Activated naive CD8-positive, alpha-beta T cell treated with anti-CD3 and anti-CD28 coated beads, Interleukin-2, amount 10 ng/mL, durations not matched to agents 7 days and 5 days (primary cell): ENCODE data around the gene AGTRAP. TPM values are rescaled to one million over a fixed set of nuclear protein-coding genes. Genes with fewer than 3 reads are reported as not detected.

ENCODE experiments used
- ATAC-seq: fragments of 150-1000 bp; cut with Tn5 transposase; one replicate; pipeline ENCODE4 v1.10.0; 2021; ENCODE audit warnings: low read depth, moderate library complexity
- POLR2A ChIA-PET: fragments of 350-600 bp; sonication (Branson Sonifier 250); formaldehyde crosslinking; loops from one replicate; lab custom pipeline; 2021; ENCODE audit warnings: antibody characterized with exemption; lab: Charles Lee
- DNase-seq: peaks from one replicate; pipeline ENCODE4 v3.0.0; 2021
- H3K27ac Mint-ChIP-seq: one replicate; pipeline ENCODE4 v1.8.0; 2022; ENCODE audit warnings: mild to moderate bottlenecking, mixed read lengths
- H3K27me3 Mint-ChIP-seq: one replicate; pipeline ENCODE4 v1.8.0; 2022; ENCODE audit warnings: mild to moderate bottlenecking, moderate library complexity, mixed read lengths
- H3K36me3 Mint-ChIP-seq: one replicate; pipeline ENCODE4 v1.8.0; 2021; ENCODE audit warnings: mild to moderate bottlenecking, mixed read lengths
- H3K4me1 Mint-ChIP-seq: one replicate; pipeline ENCODE4 v1.8.0; 2021; ENCODE audit warnings: mixed read lengths
- H3K4me3 Mint-ChIP-seq: one replicate; pipeline ENCODE4 v1.8.0; 2022; ENCODE audit warnings: mild to moderate bottlenecking, moderate library complexity, mixed read lengths
- H3K9me3 Mint-ChIP-seq: one replicate; pipeline ENCODE4 v1.8.0; 2021; ENCODE audit warnings: mixed read lengths
- total RNA-seq, 2 experiments: library from RNA; stranded (reverse); gene quantifications; one replicate each; pipeline ENCODE4 v1.2.3, GENCODE V29; 2021

AGTRAP gene
- total RNA-seq, 2 experiments from 2014 or later: 53.8 to 56.4 TPM

- Mint-ChIP-seq H3K4me3 (no peak overlapping the region), H3K27ac (no peak overlapping the region), H3K36me3 (no peaks in the 10 kb centered on the region), H3K4me1 (no peaks in the 10 kb centered on the region), H3K9me3 (no peaks in the 10 kb centered on the region), H3K27me3 (peaks cover 4% of the 10 kb centered on the region)
- POLR2A ChIA-PET: interaction anchor here (0.6 kb wide), 1 partner anchor 364 kb away, joined by 4 read pairs; no protein-coding TSS in a partner anchor
- no peak for ATAC-seq
- no peak for DNase-seq
These were observed 42.4 kb downstream of the AGTRAP start for GRCh38 chr1:11778336-11778735.

GRCh38 chr1:11778844-11779623 lies 43.1 kb downstream of the AGTRAP start:
- H3K36me3 Mint-ChIP-seq: no peaks in the 10 kb centered on the region
- no peak for ATAC-seq
- H3K9me3 Mint-ChIP-seq: no peaks in the 10 kb centered on the region
- H3K4me1 Mint-ChIP-seq: no peaks in the 10 kb centered on the region
- H3K27ac Mint-ChIP-seq: no peak overlapping the region
- DNase-seq: no peak
- no peak overlapping the region for H3K4me3 Mint-ChIP-seq
- H3K27me3 Mint-ChIP-seq: peaks cover 4% of the 10 kb centered on the region
- POLR2A ChIA-PET: no interaction called here

- POLR2A ChIA-PET: no interaction called here
- no peak for DNase-seq
- H3K36me3 Mint-ChIP-seq: no peaks in the 10 kb centered on the region
- no peak overlapping the region for H3K4me3 Mint-ChIP-seq
- H3K27ac Mint-ChIP-seq: no peak overlapping the region
- peaks cover 4% of the 10 kb centered on the region for H3K27me3 Mint-ChIP-seq
- ATAC-seq: no peak
- no peaks in the 10 kb centered on the region for H3K9me3 Mint-ChIP-seq
- H3K4me1 Mint-ChIP-seq: no peaks in the 10 kb centered on the region
These were observed 43.9 kb downstream of the AGTRAP start for GRCh38 chr1:11779715-11780379.

GRCh38 chr1:11780380-11781147 lies 44.6 kb downstream of the AGTRAP start:
- no peaks in the 10 kb centered on the region for H3K9me3 Mint-ChIP-seq
- ATAC-seq (no peak), DNase-seq (no peak)
- H3K4me3 Mint-ChIP-seq: no peak overlapping the region
- H3K27ac Mint-ChIP-seq: peak overlapping the region; percentile 73
- H3K27me3 Mint-ChIP-seq: peaks cover 4% of the 10 kb centered on the region
- POLR2A ChIA-PET: interaction anchor here (1.6 kb wide), 1 partner anchor 23 kb away, joined by 3 read pairs; no protein-coding TSS in a partner anchor
- no peaks in the 10 kb centered on the region for H3K4me1 Mint-ChIP-seq
- H3K36me3 Mint-ChIP-seq: no peaks in the 10 kb centered on the region

- no peak overlapping the region for H3K4me3 Mint-ChIP-seq
- no peaks in the 10 kb centered on the region for H3K4me1 Mint-ChIP-seq
- no peak for ATAC-seq
- peaks cover 4% of the 10 kb centered on the region for H3K27me3 Mint-ChIP-seq
- H3K36me3 Mint-ChIP-seq: no peaks in the 10 kb centered on the region
- no peak for DNase-seq
- H3K27ac Mint-ChIP-seq: no peak overlapping the region
- no peaks in the 10 kb centered on the region for H3K9me3 Mint-ChIP-seq
- POLR2A ChIA-PET: interaction anchor here (1.6 kb wide), 1 partner anchor 22 kb away, joined by 3 read pairs; no protein-coding TSS in a partner anchor
These were observed 45.4 kb downstream of the AGTRAP start for GRCh38 chr1:11781297-11781696.

GRCh38 chr1:11782127-11782708 lies 46.3 kb downstream of the AGTRAP start:
- ATAC-seq (no peak), DNase-seq (no peak)
- no peak overlapping the region for H3K27ac Mint-ChIP-seq
- peaks cover 2% of the 10 kb centered on the region for H3K27me3 Mint-ChIP-seq
- no peak overlapping the region for H3K4me3 Mint-ChIP-seq
- no peaks in the 10 kb centered on the region for H3K9me3 Mint-ChIP-seq
- POLR2A ChIA-PET: interaction anchor here (0.7 kb wide), 1 partner anchor 24 kb away, joined by 3 read pairs; no protein-coding TSS in a partner anchor
- H3K36me3 Mint-ChIP-seq: no peaks in the 10 kb centered on the region
- no peaks in the 10 kb centered on the region for H3K4me1 Mint-ChIP-seq

- Mint-ChIP-seq H3K27me3 (peaks cover 2% of the 10 kb centered on the region), H3K27ac (no peak overlapping the region), H3K4me1 (no peaks in the 10 kb centered on the region), H3K36me3 (no peaks in the 10 kb centered on the region), H3K4me3 (no peak overlapping the region), H3K9me3 (no peaks in the 10 kb centered on the region)
- DNase-seq: no peak
- POLR2A ChIA-PET: interaction anchor here (0.9 kb wide), 1 partner anchor 20 kb away, joined by 5 read pairs; no protein-coding TSS in a partner anchor
- ATAC-seq: no peak
These were observed 47.6 kb downstream of the AGTRAP start for GRCh38 chr1:11783556-11783955.

- Mint-ChIP-seq H3K4me1 (no peaks in the 10 kb centered on the region), H3K27ac (no peak overlapping the region), H3K9me3 (no peaks in the 10 kb centered on the region), H3K4me3 (no peak overlapping the region), H3K36me3 (no peaks in the 10 kb centered on the region), H3K27me3 (peaks cover 2% of the 10 kb centered on the region)
- POLR2A ChIA-PET: interaction anchor here (0.9 kb wide), 1 partner anchor 19 kb away, joined by 5 read pairs; no protein-coding TSS in a partner anchor
- ATAC-seq: peak; percentile 20
- DNase-seq: no peak
These were observed 48.5 kb downstream of the AGTRAP start for GRCh38 chr1:11784256-11784992.

GRCh38 chr1:11784993-11785769 lies 49.2 kb downstream of the AGTRAP start:
- POLR2A ChIA-PET: no interaction called here

GRCh38 chr1:11786168-11786567 lies 50.2 kb downstream of the AGTRAP start:
- POLR2A ChIA-PET: interaction anchor here (1.1 kb wide), 1 partner anchor 17 kb away, joined by 3 read pairs; no protein-coding TSS in a partner anchor
- H3K4me3 Mint-ChIP-seq: no peak overlapping the region
- no peak overlapping the region for H3K27ac Mint-ChIP-seq
- no peaks in the 10 kb centered on the region for H3K4me1 Mint-ChIP-seq
- no peak for DNase-seq
- ATAC-seq: no peak
- no peaks in the 10 kb centered on the region for H3K9me3 Mint-ChIP-seq
- no peaks in the 10 kb centered on the region for H3K27me3 Mint-ChIP-seq
- H3K36me3 Mint-ChIP-seq: no peaks in the 10 kb centered on the region

More at GRCh38 chr1:11784993-11785769, 49.2 kb downstream of the AGTRAP start:
- Mint-ChIP-seq H3K27ac (no peak overlapping the region), H3K27me3 (peaks cover 2% of the 10 kb centered on the region), H3K9me3 (no peaks in the 10 kb centered on the region), H3K4me1 (no peaks in the 10 kb centered on the region), H3K36me3 (no peaks in the 10 kb centered on the region), H3K4me3 (peak overlapping the region; percentile 45)
- peak; percentile 67 for DNase-seq
- peak; percentile 65 for ATAC-seq

- no peaks in the 10 kb centered on the region for H3K4me1 Mint-ChIP-seq
- POLR2A ChIA-PET: interaction anchor here (1.1 to 1.4 kb wide), 3 partner anchors 16 to 121 kb away, joined by 3 to 4 read pairs (median 3); no protein-coding TSS in a partner anchor
- no peak for ATAC-seq
These were observed 51.4 kb downstream of the AGTRAP start for GRCh38 chr1:11787251-11787803.

More at GRCh38 chr1:11787251-11787803, 51.4 kb downstream of the AGTRAP start:
- no peak for DNase-seq
- H3K4me3 Mint-ChIP-seq: no peak overlapping the region
- no peak overlapping the region for H3K27ac Mint-ChIP-seq
- H3K36me3 Mint-ChIP-seq: peaks cover 8% of the 10 kb centered on the region
- no peaks in the 10 kb centered on the region for H3K9me3 Mint-ChIP-seq
- no peaks in the 10 kb centered on the region for H3K27me3 Mint-ChIP-seq
